ENCODE data around the gene MSRB3.

MSRB3 gene

DNA sequence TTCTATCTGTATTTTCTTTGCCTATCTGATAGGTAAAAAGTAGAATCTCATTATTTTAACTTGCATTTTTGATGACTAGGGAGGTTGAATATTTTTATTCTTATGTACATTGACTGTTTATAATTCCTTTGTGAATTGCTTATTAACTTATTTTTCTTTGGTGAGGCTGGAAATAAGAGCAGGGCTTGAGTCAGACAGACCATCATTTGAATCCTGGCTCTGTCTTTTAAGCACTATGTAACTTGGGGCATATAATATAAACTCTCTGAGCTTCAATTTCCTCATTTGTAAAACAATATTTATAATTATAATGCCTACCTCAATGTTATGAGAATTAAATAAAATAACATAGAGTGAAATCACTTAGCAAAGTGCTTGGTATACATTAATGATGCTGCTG is 108.9 kb downstream of the MSRB3 start:
- no peak for DNase-seq (ENCODE audit: low read depth in 1 of 2, low spot score in 1 of 2)

DNA sequence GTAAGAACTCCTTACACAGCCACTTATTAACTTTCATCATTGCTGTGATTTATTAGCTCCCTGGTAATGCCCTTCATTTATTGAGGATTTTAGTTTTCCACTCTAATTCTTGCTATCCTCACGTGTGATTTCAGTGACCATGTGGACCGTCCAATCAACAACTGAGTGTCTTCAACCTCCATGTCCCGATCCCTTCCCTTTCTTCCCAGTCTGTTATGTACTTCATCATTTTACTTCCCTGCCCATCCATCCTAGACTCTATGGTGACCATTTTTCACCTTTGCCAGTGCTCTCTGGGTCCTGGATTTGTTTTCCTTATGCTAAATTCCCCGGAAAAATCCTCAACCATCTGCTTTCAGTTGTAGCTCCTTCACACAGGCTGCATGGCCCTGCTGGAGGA is 111.0 kb downstream of the MSRB3 start:
- DNase-seq (ENCODE audit: low read depth in 1 of 2, low spot score in 1 of 2), result no peak

DNA sequence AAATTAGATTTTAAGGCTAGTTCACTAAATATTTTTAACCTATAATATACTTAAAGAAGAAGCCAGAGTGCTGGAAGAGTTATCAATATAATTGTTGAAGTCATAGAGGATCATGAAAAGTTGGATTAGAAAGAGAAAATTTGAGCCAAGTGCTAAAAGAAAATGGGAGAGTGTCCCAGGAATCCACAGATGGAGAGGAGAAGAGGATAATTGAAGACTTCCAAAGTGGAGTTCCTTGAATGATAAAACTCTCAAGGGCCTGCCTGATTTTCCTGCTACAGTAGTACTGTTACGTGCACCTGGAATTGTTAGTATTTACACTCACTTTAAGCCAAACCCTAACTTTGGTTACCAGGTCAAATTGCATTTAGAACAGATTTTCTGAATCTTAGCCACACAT is 113.2 kb downstream of the MSRB3 start:
- DNase-seq (ENCODE audit: low read depth in 1 of 2, low spot score in 1 of 2), result no peak

DNA sequence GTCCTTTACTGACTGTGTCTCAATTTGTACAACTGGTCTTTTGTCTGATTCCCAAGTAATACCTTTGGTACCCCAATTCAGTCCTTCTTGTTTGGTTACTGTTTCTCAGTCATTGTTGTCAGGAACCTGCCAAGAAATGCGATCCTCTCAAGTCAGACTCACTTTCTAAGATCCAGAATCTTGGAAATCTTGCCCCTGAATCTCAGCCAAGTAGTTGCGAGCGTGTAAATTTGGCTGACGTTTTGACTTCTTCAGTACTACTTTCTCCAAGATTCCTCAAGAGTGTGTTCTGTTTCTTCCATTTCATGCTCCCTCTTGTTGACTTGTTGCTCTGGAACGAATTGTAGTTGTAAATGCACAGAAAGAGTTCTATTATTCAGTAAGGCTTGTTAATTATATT is 114.0 kb downstream of the MSRB3 start:
- DNase-seq (ENCODE audit: low read depth in 1 of 2, low spot score in 1 of 2), result no peak

GRCh38 chr12:65403188-65403587 is 124.7 kb downstream of the MSRB3 start:
- DNase-seq (ENCODE audit: low read depth in 1 of 2, low spot score in 1 of 2), result no peak

DNA sequence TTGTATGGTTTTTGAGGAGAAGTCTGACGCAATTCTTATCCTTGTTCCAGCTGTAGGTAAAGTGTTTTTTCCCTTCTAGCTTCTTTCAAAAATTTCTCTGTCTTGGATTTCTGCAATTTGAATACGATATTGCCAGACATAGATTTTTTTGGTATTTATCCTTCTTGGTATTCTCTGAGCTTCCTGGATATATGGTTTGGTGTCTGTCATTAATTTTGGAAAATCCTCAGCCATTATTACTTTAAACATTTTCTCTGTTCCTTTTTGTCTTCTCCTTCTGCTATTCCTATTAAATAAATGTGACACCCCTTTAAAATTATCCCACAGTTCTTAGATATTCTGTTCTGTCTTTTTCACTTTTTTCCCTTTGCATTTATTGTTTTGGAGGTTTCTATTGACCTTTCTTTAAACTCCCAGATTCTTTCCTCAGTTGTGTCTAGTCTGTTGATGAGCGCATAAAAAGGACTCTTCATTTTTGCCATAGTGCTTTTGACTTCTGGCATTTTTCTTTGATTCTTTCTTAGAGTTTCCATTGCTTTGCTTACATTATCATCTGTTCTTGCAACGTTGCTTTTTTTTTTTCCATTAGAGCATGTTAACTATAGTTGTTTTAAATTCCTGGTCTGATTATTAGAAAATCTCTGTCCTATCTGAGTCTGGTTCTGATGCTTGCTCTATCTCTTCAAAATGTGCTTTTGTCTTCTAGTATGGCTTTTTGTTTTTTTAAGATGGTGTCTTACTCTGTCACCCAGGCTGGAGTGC is 129.1 kb downstream of the MSRB3 start:
- no peak for DNase-seq (ENCODE audit: low read depth in 1 of 2, low spot score in 1 of 2)

GRCh38 chr12:65408441-65408840 is 130.0 kb downstream of the MSRB3 start:
- DNase-seq (ENCODE audit: low read depth in 1 of 2, low spot score in 1 of 2), result no peak

GRCh38 chr12:65409726-65410125 is 131.2 kb downstream of the MSRB3 start:
- no peak for DNase-seq (ENCODE audit: low read depth in 1 of 2, low spot score in 1 of 2)

DNA sequence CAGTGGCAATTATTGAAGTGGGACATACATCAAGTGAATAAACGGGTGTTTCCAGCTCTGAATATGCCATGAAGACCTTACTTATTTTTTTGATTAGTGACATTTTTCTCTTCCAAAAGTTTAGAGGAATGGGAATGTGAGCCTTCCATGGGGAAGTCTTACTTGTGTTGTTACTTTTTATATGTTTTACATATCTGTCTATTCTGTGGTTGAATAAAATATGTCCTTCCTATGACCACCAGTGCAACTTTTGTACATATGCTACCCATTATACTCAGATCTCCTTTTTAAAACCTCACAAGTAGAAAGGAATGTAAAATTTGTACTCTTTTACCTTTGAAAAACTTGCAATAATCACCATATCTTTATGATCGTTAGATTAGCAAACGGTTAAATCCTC is 132.7 kb downstream of the MSRB3 start:
- no peak for DNase-seq (ENCODE audit: low read depth in 1 of 2, low spot score in 1 of 2)

DNA sequence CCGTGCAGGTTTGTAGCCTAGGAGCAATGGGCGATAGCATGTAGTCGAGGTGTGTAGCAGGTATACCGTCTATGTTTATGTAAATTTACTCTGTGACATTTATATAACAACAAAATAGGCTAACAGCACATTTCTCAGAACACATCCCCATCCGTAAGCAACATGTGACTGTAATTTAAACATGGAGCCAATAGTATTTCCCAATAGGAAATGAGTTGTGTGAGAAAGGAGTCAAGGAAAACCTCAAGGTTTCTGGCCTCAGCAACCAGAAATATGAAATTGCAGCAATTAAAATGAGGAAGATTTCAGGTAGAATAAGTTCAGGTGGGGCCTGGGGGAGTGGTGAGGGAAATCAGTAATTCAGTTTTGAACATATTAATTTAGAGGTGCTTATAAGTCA is 136.0 kb downstream of the MSRB3 start:
- DNase-seq (ENCODE audit: low read depth in 1 of 2, low spot score in 1 of 2), result no peak

- no peak for DNase-seq (ENCODE audit: low read depth in 1 of 2, low spot score in 1 of 2)
Observed at GRCh38 chr12:65415826-65416225, 137.3 kb downstream of the MSRB3 start.

- DNase-seq (ENCODE audit: low read depth in 1 of 2, low spot score in 1 of 2), result no peak
Observed at GRCh38 chr12:65419284-65420072, 141.0 kb downstream of the MSRB3 start.

GRCh38 chr12:65420941-65421340 is 142.5 kb downstream of the MSRB3 start:
- no peak for DNase-seq (ENCODE audit: low read depth in 1 of 2, low spot score in 1 of 2)

DNA sequence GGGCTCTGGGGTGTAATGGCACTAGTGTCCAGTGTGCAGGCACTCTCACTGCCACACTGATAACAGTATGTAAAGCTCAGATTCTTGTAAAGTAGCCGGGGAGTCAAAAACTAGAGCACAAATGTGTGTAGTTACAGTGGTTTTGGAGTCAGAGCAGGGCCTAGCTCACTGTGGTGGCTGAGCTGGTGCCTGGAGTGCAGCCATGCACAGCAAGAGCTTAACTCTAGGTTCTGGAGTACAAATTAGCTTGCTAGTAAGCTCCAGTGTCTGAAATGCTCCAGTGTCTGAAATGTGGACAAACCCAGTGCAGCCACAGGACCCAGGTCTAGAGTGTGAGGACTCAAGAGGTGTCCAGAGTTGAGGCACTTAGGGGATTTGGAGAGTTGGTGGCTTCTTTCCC is 149.2 kb downstream of the MSRB3 start:
- no peak for DNase-seq (ENCODE audit: low read depth in 1 of 2, low spot score in 1 of 2)

DNA sequence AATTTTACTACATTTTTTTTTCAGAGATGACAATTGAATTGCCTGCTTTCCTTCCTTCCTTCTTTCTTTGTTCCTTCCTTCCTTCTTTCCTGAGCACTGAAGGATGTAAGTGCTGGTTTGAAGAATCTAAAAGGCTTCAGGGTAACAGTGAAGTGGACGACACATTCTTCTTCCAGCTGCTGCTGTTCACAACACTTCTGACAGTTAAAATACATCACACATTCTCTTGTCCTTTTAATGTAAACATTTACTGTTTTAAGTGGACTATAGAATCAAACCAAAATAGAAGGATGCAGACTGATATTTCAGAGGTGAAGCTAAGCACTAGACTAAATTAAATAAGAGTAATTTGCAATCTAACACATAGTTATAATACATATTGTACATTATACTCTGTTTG is 151.5 kb downstream of the MSRB3 start:
- DNase-seq (ENCODE audit: low read depth in 1 of 2, low spot score in 1 of 2), result no peak

DNA sequence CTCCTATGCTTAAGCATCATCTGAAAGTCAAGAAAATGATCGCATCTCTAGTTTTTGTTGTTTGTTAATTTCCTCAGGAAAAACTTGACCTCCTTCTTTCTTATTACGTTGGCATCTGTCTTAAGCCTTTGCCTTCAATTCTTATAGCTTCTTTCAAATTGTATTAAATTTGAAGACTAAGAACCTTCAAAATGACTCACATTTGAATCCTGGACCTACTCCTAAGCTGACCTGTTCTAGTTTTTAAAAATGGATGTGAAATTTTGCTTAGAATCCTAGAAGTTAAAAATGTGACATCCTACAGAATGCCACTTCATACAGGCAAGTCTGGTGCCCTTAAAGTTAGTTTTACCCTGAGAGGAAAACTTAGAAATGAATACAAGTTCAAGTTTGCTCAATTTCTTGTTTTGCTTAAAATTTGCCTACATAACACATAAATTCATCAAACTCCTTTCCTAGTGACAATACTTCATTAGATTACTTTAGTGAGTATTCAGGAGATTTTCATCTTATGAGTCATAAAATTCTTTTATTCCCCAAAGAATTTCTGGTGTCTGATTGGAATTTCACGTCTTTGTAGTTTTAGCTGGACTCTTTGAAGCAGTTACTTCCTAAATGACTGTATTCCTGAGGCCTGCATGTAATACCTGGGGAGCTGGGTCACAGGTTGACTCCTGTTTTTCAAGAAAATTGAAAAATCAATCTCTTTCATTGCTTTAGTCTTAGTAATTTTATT is 152.3 kb downstream of the MSRB3 start:
- no peak for DNase-seq (ENCODE audit: low read depth in 1 of 2, low spot score in 1 of 2)

DNA sequence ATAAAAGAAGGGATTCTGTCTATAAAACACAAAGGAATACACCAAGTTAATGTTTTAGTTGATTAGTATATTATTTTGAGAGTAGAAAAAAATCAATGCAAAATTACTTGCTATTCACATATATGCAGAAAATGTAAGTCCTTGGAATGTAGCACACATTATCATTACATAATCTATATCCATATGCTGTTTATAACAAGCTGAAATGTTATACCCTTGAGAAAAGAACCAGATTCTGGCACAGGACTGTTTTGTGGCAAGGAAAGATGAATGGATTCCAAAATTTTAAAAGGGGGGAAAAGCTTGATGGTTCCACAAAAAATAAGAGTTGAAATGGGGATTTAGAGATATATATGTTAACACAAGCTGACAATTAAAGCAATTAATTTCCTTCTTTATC is 153.6 kb downstream of the MSRB3 start:
- no peak for DNase-seq (ENCODE audit: low read depth in 1 of 2, low spot score in 1 of 2)

DNA sequence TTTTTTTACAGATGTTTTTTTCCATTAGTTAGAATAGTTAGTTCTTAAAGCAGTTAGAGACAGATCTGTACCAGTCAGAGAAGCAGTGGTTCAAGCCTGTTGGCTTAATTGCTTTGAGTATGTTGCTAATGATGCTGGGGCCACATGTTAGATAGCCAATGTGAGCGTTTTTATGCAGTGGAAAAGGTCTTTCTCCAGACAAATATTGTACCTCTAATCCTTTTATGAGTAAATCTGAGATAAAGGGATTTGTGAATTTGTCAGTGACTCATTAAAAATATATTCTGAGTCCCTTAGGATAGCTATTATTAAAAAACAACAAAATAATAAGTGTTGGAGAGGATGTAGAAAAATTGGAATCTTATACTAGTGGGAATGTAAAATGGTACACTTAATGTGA is 154.2 kb downstream of the MSRB3 start:
- no peak for DNase-seq (ENCODE audit: low read depth in 1 of 2, low spot score in 1 of 2)

GRCh38 chr12:65434737-65435136 is 156.3 kb downstream of the MSRB3 start:
- no peak for DNase-seq (ENCODE audit: low read depth in 1 of 2, low spot score in 1 of 2)

- DNase-seq (ENCODE audit: low read depth in 1 of 2, low spot score in 1 of 2), result no peak
Observed at GRCh38 chr12:65443038-65443437, 164.6 kb downstream of the MSRB3 start.

DNA sequence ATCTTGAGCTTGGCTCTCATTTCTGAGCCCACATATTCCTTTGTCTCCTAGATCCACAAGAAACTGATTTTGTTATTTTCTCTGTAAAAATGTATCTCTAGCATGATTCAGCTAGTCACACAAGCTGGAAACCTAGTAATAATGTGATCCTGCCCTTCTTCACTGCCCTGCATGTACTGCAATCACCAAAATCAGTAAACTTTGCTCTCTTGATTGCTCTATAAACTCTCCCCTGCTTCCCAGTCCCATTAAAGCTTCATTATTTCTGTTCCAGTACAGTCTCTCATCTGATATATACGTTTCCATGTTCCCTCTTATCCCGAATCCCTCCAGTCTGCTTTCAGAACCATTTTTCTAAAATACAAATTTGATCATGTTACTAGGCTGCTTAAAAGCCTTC is 166.5 kb downstream of the MSRB3 start:
- DNase-seq (ENCODE audit: low read depth in 1 of 2, low spot score in 1 of 2), result no peak

DNA sequence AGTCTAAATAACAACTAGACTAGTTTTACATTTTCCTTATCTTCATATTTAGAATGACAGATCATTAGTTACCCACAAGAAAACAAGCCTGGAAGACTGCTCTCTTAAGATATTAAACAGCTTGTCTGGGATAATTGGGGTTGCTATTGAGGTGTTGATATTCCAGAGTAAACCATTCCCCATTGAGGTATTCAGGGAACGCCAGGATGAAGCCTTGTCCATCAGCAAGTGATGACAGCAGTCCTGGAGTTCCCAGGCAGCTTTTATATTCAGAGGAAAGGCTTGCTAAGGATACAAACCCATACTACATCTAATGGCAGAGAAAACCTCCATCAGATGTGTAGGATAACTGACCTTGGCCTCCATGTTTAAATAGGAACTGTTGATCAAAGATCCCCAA is 168.4 kb downstream of the MSRB3 start:
- DNase-seq (ENCODE audit: low read depth in 1 of 2, low spot score in 1 of 2), result no peak

Data from activated T-helper 1 cell treated with anti-CD3 and anti-CD28 coated beads, Interleukin-2, amount 50 U/mL, for 16 hours (primary cell).